Peyer's patch (tissue), 4 donors: ENCODE data around the gene PATE1.

Experiments
- POLR2A ChIP-seq, 2 donors: fragments of 450-650 bp; IDR thresholded peaks; one replicate each; pipeline ENCODE4 v1.5.1; 2017; ENCODE audit warnings: antibody characterized with exemption in 2 of 2, mild to moderate bottlenecking in 2 of 2, moderate library complexity in 2 of 2
- TF ChIP-seq, protein P1 (sequence below), 6 experiments: fragments of 450-650 bp in 4 of 6; fragments of 200-600 bp in 2 of 6; sonication (generic) in 1 of 6; IDR thresholded peaks; one replicate each; pipeline ENCODE4 v1.5.1; 2017 to 2019; ENCODE audit warnings: antibody characterized with exemption in 6 of 6, mild to moderate bottlenecking in 3 of 6, moderate library complexity in 1 of 6

DNA sequence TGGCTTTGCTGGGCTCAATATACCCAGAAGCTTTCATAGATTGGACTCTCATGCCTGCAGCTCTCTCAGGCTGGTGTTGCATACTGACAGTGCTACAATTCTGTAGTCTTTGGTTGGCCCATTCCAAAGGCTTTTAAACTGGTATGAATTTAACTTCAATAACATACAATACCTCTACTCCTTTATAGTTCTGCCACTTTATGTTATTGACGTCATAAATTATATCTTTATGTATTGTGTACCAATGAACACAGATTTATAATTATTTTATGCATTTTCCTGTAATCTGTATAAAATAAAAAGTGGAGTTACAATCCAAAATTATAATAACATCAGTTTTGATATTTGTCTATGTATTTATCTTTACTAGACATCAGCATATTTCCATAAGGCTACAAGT lies 16.4 kb downstream of the PATE1 start:
- TF ChIP-seq, protein P1, sequence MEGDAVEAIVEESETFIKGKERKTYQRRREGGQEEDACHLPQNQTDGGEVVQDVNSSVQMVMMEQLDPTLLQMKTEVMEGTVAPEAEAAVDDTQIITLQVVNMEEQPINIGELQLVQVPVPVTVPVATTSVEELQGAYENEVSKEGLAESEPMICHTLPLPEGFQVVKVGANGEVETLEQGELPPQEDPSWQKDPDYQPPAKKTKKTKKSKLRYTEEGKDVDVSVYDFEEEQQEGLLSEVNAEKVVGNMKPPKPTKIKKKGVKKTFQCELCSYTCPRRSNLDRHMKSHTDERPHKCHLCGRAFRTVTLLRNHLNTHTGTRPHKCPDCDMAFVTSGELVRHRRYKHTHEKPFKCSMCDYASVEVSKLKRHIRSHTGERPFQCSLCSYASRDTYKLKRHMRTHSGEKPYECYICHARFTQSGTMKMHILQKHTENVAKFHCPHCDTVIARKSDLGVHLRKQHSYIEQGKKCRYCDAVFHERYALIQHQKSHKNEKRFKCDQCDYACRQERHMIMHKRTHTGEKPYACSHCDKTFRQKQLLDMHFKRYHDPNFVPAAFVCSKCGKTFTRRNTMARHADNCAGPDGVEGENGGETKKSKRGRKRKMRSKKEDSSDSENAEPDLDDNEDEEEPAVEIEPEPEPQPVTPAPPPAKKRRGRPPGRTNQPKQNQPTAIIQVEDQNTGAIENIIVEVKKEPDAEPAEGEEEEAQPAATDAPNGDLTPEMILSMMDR (IDR thresholded peaks at IDR 0.05), result no peak
- TF ChIP-seq POLR2A (IDR thresholded peaks at IDR 0.05), result no peak
